SU-DHL-6 (cell line): Measurements from ENCODE around the gene ADGRF5.

Experiments used
- CTCF ChIP-seq: fragments of 200-600 bp; sonication (generic); IDR thresholded peaks from one replicate; pipeline ENCODE4 v1.5.1; 2017; ENCODE audit warnings: antibody characterized with exemption, mild to moderate bottlenecking, low read length, moderate library complexity; ENCODE audit not compliant: insufficient read depth, poor library complexity, severe bottlenecking
- EZH2phosphoT487 ChIP-seq: fragments of 200-600 bp; sonication (generic), shearing (Covaris generic); conservative IDR thresholded peaks from 2 replicates; pipeline ENCODE4 v1.6.1; 2018; ENCODE audit warnings: mild to moderate bottlenecking, antibody characterized with exemption, low read length, moderate library complexity, mixed read lengths

GRCh38 chr6:46940433-46941226 lies 18.9 kb upstream of the ADGRF5 start:
- TF ChIP-seq CTCF: no peak
- no peak for TF ChIP-seq EZH2phosphoT487
